ENCODE measurements around the gene TSPAN3.

Gene TSPAN3

GRCh38 chr15:76999996-77000395, 70.9 kb downstream of the TSPAN3 start:
- no peaks in the 10 kb centered on the region for H3K9me2 ChIP-seq (replicated peaks; ENCODE audit: insufficient read depth, low read length)
- no peak overlapping the region for H3K4me2 ChIP-seq (ENCODE audit: low read depth, low read length, poor library complexity, severe bottlenecking)
- TF ChIP-seq EZH2phosphoT487 (conservative IDR thresholded peaks at IDR 0.05; ENCODE audit: low read length), result no peak
- TF ChIP-seq, protein P1, sequence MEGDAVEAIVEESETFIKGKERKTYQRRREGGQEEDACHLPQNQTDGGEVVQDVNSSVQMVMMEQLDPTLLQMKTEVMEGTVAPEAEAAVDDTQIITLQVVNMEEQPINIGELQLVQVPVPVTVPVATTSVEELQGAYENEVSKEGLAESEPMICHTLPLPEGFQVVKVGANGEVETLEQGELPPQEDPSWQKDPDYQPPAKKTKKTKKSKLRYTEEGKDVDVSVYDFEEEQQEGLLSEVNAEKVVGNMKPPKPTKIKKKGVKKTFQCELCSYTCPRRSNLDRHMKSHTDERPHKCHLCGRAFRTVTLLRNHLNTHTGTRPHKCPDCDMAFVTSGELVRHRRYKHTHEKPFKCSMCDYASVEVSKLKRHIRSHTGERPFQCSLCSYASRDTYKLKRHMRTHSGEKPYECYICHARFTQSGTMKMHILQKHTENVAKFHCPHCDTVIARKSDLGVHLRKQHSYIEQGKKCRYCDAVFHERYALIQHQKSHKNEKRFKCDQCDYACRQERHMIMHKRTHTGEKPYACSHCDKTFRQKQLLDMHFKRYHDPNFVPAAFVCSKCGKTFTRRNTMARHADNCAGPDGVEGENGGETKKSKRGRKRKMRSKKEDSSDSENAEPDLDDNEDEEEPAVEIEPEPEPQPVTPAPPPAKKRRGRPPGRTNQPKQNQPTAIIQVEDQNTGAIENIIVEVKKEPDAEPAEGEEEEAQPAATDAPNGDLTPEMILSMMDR (IDR thresholded peaks at IDR 0.05; ENCODE audit: insufficient read depth, low read length, poor library complexity, severe bottlenecking), result no peak

DNA sequence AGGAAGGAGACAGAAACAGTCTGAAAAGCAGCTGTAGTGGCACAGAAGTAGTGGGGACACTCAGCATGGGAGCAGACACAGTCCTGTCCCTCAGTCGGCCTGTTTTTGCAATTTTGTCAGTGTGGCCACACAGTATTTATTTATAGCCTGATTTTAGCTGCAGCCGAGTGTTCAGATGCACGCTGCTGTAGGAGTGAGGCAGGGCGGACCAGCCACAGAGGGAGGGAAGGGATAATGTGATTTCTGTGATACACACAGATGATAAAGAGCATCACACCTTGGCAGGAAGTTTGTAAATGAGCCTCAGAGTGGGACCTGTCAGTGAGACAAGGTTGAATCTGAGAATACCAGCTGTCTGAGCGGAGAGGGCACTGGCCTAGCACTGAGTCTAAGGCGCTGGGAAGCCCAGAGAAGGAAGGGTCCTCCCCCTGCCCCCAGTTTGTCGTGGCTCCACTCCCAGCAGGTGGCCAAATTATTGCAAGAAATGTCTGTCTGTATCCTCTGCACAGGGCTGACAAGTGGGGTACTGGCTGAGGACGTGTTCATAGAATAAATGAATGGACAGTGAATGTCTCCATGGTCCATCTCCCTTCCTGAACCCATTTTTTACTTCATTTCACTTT, 72.1 kb downstream of the TSPAN3 start:
- TF ChIP-seq, protein P1 (IDR thresholded peaks at IDR 0.05; ENCODE audit: insufficient read depth, low read length, poor library complexity, severe bottlenecking), result no peak
- TF ChIP-seq EZH2phosphoT487 (conservative IDR thresholded peaks at IDR 0.05; ENCODE audit: low read length), result no peak
- H3K4me3 ChIP-seq (ENCODE audit: insufficient read depth, low read length, poor library complexity, severe bottlenecking), result no peak overlapping the region
- H3K4me2 ChIP-seq (ENCODE audit: low read depth, low read length, poor library complexity, severe bottlenecking), result no peak overlapping the region
- no peaks in the 10 kb centered on the region; the same call in 1 of the 2 replicates for H4K20me1 ChIP-seq (ENCODE audit: low read depth, low read length)
- H3K27me3 ChIP-seq (ENCODE audit: low read length), result no peaks in the 10 kb centered on the region
- no peak overlapping the region for H2AFZ ChIP-seq (ENCODE audit: low read depth, low read length, severe bottlenecking)
- no peaks in the 10 kb centered on the region for H3K9me3 ChIP-seq (ENCODE audit: insufficient read depth, low read length)
- H3F3A ChIP-seq (ENCODE audit: insufficient read depth), result no peaks in the 10 kb centered on the region
- no peaks in the 10 kb centered on the region for H3K36me3 ChIP-seq (ENCODE audit: low read length)
- H3K27ac ChIP-seq (ENCODE audit: low read depth, low read length), result no peak overlapping the region
- H3K9ac ChIP-seq (ENCODE audit: low read length), result no peak overlapping the region
- H3K79me2 ChIP-seq (ENCODE audit: insufficient read depth, low read length), result no peaks in the 10 kb centered on the region
- no peaks in the 10 kb centered on the region for H3K9me2 ChIP-seq (replicated peaks; ENCODE audit: insufficient read depth, low read length)

More at GRCh38 chr15:76999996-77000395, 70.9 kb downstream of the TSPAN3 start:
- no peak overlapping the region for H3K9ac ChIP-seq (ENCODE audit: low read length)
- no peak overlapping the region for H3K27ac ChIP-seq (ENCODE audit: low read depth, low read length)
- no peaks in the 10 kb centered on the region for H3F3A ChIP-seq (ENCODE audit: insufficient read depth)
- H3K27me3 ChIP-seq (ENCODE audit: low read length), result no peaks in the 10 kb centered on the region
- no peak overlapping the region for H3K4me3 ChIP-seq (ENCODE audit: insufficient read depth, low read length, poor library complexity, severe bottlenecking)
- H2AFZ ChIP-seq (ENCODE audit: low read depth, low read length, severe bottlenecking), result no peak overlapping the region
- H4K20me1 ChIP-seq (ENCODE audit: low read depth, low read length), result no peaks in the 10 kb centered on the region; the same call in 1 of the 2 replicates
- H3K36me3 ChIP-seq (ENCODE audit: low read length), result no peaks in the 10 kb centered on the region
- no peaks in the 10 kb centered on the region for H3K79me2 ChIP-seq (ENCODE audit: insufficient read depth, low read length)
- no peaks in the 10 kb centered on the region for H3K9me3 ChIP-seq (ENCODE audit: insufficient read depth, low read length)

DNA sequence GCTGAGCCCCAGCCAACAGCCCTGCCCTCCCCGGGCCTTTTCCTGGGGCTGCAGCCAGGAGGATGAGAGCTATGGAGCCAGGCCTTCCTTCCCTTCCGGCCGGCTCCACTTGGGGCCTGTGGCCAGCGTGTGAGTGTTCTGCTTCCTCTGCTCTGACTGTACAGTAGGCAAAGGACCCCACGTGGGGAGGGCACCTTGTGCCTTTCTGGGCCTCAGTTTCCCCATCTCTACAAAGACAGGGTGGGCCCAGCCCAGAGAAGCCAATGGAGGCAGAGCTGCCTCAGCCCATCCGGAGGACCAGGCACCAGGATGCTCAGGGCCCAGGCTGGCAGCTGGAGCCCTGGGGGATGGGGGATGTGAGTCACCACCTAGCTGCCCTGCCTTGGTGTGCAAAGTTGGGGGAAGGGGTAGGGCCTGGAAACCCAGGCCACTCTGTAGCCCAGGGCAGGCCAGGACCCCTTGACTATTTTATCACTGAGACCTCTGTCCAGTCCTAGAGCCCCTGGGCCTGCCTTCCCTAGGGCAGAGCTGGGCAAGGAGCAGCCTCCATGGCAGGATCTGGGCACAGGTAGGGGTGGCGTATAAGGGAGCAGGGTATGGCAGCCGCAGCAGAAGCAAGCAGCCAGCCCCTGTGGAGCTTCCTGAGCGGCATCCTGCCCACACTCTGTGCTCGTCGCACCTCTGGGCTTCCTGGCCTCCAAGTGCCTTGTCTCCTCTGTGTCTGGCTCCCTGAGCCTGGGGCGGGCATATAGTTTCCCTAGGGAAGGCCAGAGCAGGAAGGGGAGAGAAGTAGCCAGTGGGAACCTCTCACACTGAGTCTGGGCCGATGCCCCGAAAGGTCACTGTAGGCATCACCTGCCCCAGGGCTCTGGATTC, 74.1 kb downstream of the TSPAN3 start:
- H3K9ac ChIP-seq (ENCODE audit: low read length), result no peak overlapping the region
- no peak overlapping the region for H3K4me2 ChIP-seq (ENCODE audit: low read depth, low read length, poor library complexity, severe bottlenecking)
- no peaks in the 10 kb centered on the region; the same call in 1 of the 2 replicates for H4K20me1 ChIP-seq (ENCODE audit: low read depth, low read length)
- TF ChIP-seq, protein P1 (IDR thresholded peaks at IDR 0.05; ENCODE audit: insufficient read depth, low read length, poor library complexity, severe bottlenecking), result no peak
- no peak for TF ChIP-seq EZH2phosphoT487 (conservative IDR thresholded peaks at IDR 0.05; ENCODE audit: low read length)
- H3K27me3 ChIP-seq (ENCODE audit: low read length), result no peaks in the 10 kb centered on the region
- H3F3A ChIP-seq (ENCODE audit: insufficient read depth), result no peaks in the 10 kb centered on the region
- no peak overlapping the region for H2AFZ ChIP-seq (ENCODE audit: low read depth, low read length, severe bottlenecking)
- H3K79me2 ChIP-seq (ENCODE audit: insufficient read depth, low read length), result no peaks in the 10 kb centered on the region
- H3K27ac ChIP-seq (ENCODE audit: low read depth, low read length), result no peak overlapping the region
- no peaks in the 10 kb centered on the region for H3K9me3 ChIP-seq (ENCODE audit: insufficient read depth, low read length)
- H3K36me3 ChIP-seq (ENCODE audit: low read length), result no peaks in the 10 kb centered on the region
- H3K4me3 ChIP-seq (ENCODE audit: insufficient read depth, low read length, poor library complexity, severe bottlenecking), result no peak overlapping the region
- H3K9me2 ChIP-seq (replicated peaks; ENCODE audit: insufficient read depth, low read length), result no peaks in the 10 kb centered on the region
